ENCODE data around the gene RSPH9.

Gene RSPH9

GRCh38 chr6:43669050-43669921, 24.4 kb downstream of the RSPH9 start:
- no peak for DNase-seq

DNA sequence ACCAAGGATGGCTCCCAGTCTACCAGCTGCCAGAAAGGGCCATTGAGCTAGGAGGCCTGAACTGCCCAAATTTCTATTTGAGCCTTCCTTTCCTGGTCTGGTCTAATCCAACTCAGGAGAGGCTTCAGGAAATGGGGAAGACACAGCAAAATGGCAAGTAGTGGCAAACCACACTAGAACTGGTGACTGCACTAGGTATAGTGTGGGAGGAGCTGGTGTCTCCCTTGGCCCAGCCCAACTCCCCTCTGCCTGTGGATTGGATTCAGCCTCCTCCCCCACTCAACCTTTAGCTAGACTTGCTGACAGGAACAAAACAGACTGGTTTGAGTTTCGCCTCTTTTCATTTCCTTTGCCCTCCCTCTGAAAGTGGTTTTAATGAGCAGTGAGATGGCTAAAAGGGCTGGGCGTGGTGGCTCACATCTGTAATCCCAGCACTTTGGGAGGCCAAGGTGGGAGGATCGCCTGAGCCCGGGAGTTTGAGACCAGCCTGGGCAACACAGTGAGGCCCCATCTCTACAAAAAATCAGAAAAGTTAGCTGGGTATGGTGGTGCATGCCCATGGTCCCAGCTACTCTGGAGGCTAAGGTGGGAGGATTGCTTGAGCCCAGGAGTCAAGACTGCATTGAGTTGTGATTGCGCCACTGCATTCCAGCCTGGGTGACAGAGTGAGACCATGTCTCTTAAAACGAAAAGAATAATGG, 25.2 kb downstream of the RSPH9 start:
- no peak for DNase-seq

DNA sequence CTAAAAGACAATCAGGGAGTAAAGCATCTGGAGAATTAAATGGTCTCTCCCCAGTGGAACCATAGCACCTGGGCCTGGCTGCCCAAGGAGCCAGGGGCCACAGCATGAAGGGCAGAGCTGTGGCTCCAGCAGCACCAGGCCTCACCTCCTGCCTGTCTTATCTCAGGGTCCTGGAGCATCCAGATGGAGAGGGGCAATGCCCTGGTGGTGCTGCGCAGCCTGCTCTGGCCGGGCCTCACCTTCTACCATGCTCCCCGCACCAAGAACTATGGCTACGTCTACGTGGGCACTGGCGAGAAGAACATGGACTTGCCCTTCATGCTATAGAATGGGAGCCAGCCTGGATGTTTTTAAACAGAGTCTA, 25.8 kb downstream of the RSPH9 start:
- DNase-seq: no peak

DNA sequence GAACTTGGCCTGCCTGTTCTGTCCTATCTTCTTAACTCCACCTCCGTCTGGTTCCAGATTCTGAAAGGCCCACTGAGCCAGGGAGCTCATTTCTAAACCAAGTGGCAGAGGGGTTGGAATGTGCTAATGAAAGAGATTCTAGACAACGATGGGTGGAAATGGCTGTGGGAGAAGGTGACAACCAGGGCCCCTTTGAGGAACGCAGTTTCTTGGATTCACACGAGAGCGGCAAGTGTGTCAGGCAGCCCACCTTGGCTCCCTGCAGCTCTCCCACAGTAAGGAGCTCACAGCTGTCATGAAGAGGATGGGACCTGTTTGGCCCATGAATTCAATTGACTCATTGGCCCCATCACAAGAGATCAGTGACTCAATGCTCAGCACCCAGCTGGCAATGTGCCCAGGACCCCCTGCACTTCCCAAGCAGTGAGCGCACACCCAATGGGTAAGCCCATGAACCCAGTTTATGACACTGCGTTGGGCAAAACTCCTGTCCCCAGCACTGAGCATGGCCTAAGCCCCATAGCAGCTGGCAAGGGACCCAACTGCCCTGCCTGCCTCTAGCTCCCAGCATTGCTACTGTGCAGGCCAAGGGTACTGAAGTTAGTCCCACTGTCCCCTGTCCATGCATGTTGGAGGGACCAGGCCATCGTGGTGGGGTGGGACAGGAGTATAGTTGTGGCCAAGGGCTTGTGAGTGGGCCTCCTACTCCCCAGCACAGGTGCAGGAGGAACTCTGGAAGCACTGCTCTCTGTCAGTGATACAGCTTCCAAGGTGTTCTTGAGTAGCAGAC, 26.4 kb downstream of the RSPH9 start:
- DNase-seq: no peak

GRCh38 chr6:43671801-43672690, 27.2 kb downstream of the RSPH9 start:
- DNase-seq: no peak

DNA sequence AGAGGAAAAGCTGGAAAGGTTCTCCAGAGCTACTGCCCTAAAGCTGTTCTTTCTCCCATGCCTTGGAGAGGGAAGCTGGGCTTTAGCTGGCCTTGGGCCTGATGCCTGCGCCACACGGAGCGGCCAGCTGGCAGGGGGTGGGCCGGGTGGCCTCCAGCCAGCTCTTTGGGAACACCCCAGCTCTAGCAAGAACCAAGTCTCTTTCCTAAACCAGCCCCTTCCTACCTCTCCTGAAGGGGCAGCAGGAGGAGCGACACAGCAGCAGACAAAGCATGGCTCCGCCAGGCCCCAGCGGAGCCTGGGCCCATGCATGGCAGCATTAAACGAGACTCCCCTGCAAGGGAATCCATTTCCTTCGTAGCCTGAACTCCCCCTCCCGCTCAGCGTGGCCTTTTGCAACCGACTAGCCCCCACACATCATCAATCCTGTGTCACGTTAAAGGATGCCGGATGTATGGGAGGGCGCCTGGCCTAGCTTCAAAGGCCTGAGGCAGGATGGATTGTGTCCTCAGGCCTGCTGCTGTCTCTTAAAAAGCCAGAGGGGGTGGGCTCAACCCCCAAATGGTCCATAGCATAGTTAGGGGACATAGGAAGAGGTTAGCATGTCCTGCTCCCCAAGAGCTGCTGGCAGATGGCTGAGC, 28.7 kb downstream of the RSPH9 start:
- DNase-seq: no peak

GRCh38 chr6:43674291-43674690, 29.5 kb downstream of the RSPH9 start:
- no peak for DNase-seq

- no peak for DNase-seq
Measured at GRCh38 chr6:43674921-43675320, 30.1 kb downstream of the RSPH9 start.

DNA sequence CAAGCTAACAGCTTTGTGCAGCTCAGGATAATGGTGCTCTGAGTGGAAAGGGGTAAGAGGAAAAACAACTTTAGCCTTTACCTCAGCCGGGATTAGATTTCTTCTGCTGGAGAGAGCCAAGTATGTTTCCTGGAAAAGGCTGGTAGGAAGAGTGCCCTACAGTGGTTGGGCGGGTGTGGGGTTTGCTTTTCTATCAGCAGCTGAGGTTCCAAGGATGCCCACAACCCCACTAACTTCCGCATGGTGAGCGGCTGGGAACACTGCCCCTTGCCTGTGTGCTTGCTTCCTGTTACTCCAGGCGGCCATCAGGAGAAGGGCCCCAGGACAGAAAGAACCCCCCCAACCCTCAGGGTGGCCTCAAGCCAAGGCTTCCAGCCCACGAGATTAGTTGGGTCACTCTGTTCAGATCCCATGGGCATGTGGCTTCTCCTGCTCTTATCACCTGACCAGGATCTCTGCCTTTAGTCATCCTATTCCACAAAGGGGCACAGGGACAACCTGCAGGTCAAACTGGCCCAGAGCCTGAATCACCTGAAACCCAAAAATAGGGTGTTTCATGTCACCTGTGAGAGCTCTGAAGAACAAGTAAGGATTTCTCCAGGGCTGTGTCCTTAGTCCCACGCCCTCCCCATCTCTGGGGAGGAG, 32.2 kb downstream of the RSPH9 start:
- DNase-seq: no peak

GRCh38 chr6:43677759-43678158, 32.9 kb downstream of the RSPH9 start:
- DNase-seq: no peak

DNA sequence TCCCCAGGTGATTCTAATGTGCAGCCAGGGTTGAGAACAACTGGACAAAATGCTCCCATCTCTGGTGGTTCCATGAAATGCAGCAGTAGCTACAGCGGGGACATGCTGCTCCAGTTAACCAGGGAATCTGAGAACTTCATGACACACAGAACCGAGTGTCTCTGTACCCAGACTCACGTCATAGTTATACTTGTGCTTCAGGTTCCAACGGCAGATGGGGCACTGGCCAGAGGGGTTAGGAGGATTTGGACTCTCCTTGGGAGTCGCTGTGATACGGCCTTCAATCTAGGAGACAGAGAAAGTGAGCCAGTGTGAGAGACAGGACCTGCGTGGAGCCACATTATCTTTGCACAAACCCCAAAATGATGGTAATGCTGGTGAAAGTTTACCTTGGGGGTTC, 33.5 kb downstream of the RSPH9 start:
- no peak for DNase-seq

DNA sequence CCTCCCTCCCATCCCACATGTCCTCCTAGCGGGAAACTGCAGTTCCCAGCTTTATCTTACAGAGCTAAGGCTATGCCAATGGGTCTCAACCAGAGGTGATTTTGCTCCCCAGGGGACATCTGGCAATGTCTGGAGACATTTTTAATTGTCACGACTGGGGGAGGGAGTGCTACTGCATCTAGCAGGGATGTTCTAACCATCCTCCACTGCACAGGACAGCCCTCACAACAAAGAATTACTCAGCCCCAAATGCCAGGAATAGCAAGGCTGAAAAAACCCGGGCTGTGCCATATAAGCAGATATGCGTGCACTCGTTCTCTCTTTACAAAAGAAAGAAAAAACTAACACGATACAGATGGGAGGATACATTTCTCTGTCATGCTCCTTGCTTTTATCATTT, 34.2 kb downstream of the RSPH9 start:
- DNase-seq: no peak

DNA sequence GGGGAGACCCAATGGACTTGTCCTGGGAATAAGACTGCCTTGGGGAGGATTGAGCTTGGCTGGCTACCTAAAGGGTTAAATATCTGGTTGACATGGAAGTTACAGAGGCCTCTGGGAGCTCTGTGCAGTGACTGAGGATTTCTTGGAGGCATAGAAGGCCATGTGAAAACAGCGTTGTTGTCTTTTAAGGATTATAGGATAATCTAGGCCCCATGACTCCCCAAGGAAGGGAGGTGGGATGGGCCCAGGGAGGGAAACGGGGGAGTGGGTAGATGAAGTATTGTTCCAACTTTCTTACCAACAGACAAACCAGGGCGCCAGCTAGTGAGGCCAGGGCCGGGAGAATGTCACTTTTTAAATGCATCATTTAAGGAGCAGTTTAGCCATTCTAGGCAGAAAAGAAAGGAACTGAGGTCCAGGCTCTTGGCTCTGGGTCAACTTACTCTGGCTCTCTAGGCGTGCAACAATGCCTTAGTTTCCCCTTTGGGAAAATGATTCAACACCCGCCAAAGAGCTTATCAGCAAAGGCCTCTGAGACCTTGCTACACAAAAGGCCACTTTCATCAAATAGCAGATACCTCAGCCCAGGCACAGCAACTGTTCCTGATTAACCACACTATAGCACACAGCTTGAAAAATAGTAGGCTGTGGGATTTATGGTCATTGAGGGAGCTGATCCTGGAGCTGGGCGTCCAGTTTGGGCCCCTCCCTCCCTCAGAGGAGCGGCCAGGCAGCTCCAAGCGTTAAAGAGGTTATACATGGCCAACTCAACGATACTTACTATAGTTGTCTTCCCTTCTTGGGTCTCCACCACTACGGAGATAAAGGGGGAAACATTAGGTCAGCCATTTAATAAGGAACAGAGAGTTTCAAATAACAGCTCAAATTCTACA, 35.7 kb downstream of the RSPH9 start:
- no peak for DNase-seq

GRCh38 chr6:43681303-43681702, 36.5 kb downstream of the RSPH9 start:
- DNase-seq: no peak

- DNase-seq: no peak
Measured at GRCh38 chr6:43682724-43683429, 38.0 kb downstream of the RSPH9 start.

DNA sequence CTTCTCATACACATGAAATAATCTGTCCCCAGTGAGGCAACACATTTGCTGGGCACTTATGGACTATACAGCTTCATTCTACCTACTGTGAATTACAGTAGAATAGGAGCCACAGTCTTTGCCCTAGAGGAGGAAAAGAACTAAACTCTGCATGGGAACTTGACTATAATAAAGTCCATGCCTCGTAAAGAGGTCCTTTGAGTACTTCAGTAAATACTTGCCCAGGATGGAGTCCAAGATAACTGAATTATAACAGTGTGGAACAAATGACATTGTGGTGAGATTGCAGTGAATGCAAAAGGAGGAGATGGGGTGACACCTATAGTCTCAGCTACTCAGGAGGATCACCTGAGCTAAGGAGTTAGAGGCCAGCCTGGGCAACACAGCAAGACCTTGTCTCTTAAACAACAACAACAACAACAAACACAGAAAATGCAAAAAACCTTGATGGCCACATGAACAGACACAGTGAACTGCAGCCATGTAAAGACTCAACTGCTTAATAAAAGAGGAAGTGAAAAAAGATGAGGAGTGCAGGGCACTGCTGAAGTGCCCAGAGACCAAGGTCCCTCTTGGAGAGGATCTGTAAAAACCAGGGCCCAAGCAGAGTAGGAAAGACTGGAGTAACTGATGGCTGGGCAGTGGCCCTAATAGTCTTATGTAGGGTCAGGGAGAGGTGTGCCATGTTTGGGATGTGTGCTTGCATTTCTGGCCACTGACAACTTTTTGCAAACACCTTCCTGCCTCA, 39.0 kb downstream of the RSPH9 start:
- no peak for DNase-seq

DNA sequence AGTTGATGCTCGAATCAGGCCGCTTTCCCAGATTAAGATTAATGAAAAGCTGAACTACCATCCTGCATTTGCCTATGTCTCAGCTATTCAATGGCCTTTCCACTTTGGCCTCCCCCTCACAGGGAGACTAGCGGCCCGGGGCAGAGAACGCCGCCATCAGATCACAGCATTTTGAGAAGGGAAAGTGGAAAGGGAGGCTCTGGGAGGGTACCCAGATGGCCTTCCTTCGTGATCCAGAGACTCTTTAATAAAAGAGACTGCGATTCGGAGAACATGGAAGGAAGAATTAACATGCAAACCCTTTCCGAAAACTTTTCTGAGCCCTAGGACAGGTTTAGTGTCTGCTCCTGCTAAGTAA, 42.2 kb downstream of the RSPH9 start:
- DNase-seq: no peak

DNA sequence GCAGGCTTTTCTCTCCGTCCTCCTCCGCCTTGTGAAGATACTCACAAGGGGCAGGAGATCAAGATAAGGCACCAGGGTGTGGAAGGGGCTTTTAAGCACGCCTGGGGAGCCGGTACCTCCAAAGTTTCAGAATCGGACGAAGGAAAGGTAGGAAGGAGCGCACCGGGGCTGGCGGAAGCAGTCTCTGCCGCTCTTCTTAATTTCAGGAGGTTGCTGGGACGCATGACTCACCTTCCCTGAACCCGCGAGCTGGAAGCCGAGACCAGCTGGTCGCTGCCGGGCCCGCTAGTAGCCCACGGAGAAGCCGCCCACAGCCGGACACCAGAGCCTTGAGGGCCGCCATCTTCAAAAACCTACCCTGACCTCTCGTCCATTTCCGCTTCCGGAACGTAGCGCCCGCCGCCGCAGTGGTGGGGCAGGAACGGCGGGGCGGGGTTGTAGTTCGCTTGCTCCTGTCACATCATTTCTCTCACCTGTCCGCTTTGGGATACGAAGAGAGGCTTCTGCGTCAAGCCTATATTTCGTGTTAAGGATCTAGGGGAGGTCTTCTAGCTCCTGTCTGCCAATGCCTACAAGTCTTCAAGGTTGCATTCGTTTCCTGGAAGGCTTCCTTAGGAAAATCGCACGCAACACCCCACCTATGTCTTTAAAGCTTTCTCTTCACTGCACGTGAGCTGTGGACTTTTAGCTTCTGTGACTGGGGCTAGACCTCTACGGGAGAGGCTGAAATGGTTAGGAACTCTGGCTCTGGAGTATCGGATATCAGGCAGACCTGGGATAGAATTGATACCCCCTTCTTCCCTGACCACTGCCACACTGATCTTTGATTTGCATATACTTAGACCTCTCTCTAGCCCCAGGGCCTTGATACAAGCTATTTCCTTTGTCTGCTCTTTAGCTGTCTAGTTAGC, 42.9 kb downstream of the RSPH9 start, which contains the start of gene MRPS18A:
Gene MRPS18A, minus strand, starts transcription at position 355 of the 911 bp plus-strand sequence. Its CDS starts 12 bp downstream, at position 343.
- DNase-seq: no peak

All from NCI-H1048 (cell line).